WTC11 (cell line): Measurements from ENCODE around the gene DUSP19.

Source experiments
- CREB1 ChIP-seq: sonication (generic); formaldehyde crosslinking; IDR thresholded peaks from 2 replicates; pipeline ENCODE4 v1.8.0; 2023; ENCODE audit warnings: mild to moderate bottlenecking, missing genetic modification reagents
- ETV6 ChIP-seq: sonication (generic); formaldehyde crosslinking; IDR thresholded peaks from 2 replicates; pipeline ENCODE4 v1.8.1; 2022; ENCODE audit warnings: mild to moderate bottlenecking, missing genetic modification reagents
- FOXP1 ChIP-seq: sonication (generic); formaldehyde crosslinking; IDR thresholded peaks from 2 replicates; pipeline ENCODE4 v1.8.0; 2022; ENCODE audit warnings: missing genetic modification reagents, mild to moderate bottlenecking, moderate library complexity, borderline replicate concordance
- NR2C2 ChIP-seq: sonication (generic); formaldehyde crosslinking; IDR thresholded peaks from 2 replicates; pipeline ENCODE4 v1.8.0; 2022; ENCODE audit warnings: mild to moderate bottlenecking, missing genetic modification reagents
- PRRX2 ChIP-seq: fragments of 250-450 bp; sonication (Bioruptor Pico); IDR thresholded peaks from 2 replicates; pipeline ENCODE4 v1.8.0; 2021; ENCODE audit warnings: mild to moderate bottlenecking
- TEAD4 ChIP-seq: sonication (generic); formaldehyde crosslinking; IDR thresholded peaks from 2 replicates; pipeline ENCODE4 v1.8.0; 2022; ENCODE audit warnings: mild to moderate bottlenecking, missing genetic modification reagents
- TP53 ChIP-seq: sonication (generic); formaldehyde crosslinking; IDR thresholded peaks from 2 replicates; pipeline ENCODE4 v1.8.1; 2023; ENCODE audit warnings: mild to moderate bottlenecking, missing genetic modification reagents
- TF ChIP-seq, protein P1 (sequence below): sonication (generic); formaldehyde crosslinking; IDR thresholded peaks from 2 replicates; pipeline ENCODE4 v1.8.1; 2022; ENCODE audit warnings: mild to moderate bottlenecking, missing genetic modification reagents, moderate library complexity, borderline replicate concordance
- TF ChIP-seq, protein P2 (sequence below): sonication (generic); formaldehyde crosslinking; IDR thresholded peaks from 2 replicates; pipeline ENCODE4 v1.8.0; 2023; ENCODE audit warnings: mild to moderate bottlenecking, missing genetic modification reagents
- TF ChIP-seq, protein P3 (sequence below): fragments of 200-600 bp; IDR thresholded peaks from 2 replicates; pipeline ENCODE4 v1.8.0; 2022; ENCODE audit warnings: antibody characterized with exemption
- TF ChIP-seq, protein P4 (sequence below): sonication (generic); formaldehyde crosslinking; IDR thresholded peaks from 2 replicates; pipeline ENCODE4 v1.8.1; 2023; ENCODE audit warnings: mild to moderate bottlenecking, moderate library complexity, missing genetic modification reagents
- TF ChIP-seq, protein P5 (sequence below): sonication (generic); formaldehyde crosslinking; IDR thresholded peaks from 2 replicates; pipeline ENCODE4 v1.8.0; 2022; ENCODE audit warnings: mild to moderate bottlenecking, missing genetic modification reagents

DNA sequence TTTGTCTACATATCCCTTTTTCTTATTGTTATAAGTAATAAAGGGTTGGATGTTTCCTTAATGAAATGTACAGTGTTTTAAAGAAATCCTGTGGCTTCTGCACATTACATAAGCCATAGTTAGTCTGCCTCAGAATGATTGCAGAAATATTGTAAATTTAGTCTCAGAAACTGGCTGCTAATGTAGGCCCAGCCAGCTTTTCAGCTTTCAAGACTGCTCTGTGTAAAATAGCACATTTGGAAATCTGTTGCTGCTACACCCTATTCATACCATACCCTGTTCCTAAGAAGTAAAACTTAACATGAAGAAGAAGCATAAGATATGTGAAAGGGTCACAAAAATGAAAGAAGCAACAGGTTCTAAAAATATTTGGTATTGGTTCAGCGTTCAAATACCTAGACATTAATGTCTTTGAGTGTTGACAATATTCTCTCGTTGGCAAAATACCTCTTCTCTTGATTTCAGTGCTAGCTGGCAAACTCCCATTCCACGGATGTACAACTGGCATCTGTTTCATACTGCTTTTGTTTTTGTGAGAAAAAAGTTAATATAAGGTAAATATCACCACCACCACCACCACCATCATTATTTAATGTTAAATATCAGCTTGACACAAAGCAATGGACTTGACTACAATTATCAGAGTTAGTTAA lies 21.1 kb upstream of the DUSP19 start:
- TF ChIP-seq NR2C2 (no peak), TEAD4 (CRISPR knock-in tag) (no peak), FOXP1 (no peak), CREB1 (CRISPR knock-in tag) (no peak), PRRX2 (CRISPR knock-in tag) (no peak), ETV6 (CRISPR knock-in tag) (no peak), TP53 (no peak)
- TF ChIP-seq, protein P1, sequence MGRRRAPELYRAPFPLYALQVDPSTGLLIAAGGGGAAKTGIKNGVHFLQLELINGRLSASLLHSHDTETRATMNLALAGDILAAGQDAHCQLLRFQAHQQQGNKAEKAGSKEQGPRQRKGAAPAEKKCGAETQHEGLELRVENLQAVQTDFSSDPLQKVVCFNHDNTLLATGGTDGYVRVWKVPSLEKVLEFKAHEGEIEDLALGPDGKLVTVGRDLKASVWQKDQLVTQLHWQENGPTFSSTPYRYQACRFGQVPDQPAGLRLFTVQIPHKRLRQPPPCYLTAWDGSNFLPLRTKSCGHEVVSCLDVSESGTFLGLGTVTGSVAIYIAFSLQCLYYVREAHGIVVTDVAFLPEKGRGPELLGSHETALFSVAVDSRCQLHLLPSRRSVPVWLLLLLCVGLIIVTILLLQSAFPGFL, result no peak
- TF ChIP-seq, protein P2, sequence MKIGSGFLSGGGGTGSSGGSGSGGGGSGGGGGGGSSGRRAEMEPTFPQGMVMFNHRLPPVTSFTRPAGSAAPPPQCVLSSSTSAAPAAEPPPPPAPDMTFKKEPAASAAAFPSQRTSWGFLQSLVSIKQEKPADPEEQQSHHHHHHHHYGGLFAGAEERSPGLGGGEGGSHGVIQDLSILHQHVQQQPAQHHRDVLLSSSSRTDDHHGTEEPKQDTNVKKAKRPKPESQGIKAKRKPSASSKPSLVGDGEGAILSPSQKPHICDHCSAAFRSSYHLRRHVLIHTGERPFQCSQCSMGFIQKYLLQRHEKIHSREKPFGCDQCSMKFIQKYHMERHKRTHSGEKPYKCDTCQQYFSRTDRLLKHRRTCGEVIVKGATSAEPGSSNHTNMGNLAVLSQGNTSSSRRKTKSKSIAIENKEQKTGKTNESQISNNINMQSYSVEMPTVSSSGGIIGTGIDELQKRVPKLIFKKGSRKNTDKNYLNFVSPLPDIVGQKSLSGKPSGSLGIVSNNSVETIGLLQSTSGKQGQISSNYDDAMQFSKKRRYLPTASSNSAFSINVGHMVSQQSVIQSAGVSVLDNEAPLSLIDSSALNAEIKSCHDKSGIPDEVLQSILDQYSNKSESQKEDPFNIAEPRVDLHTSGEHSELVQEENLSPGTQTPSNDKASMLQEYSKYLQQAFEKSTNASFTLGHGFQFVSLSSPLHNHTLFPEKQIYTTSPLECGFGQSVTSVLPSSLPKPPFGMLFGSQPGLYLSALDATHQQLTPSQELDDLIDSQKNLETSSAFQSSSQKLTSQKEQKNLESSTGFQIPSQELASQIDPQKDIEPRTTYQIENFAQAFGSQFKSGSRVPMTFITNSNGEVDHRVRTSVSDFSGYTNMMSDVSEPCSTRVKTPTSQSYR (CRISPR knock-in tag), result no peak
- TF ChIP-seq, protein P3, sequence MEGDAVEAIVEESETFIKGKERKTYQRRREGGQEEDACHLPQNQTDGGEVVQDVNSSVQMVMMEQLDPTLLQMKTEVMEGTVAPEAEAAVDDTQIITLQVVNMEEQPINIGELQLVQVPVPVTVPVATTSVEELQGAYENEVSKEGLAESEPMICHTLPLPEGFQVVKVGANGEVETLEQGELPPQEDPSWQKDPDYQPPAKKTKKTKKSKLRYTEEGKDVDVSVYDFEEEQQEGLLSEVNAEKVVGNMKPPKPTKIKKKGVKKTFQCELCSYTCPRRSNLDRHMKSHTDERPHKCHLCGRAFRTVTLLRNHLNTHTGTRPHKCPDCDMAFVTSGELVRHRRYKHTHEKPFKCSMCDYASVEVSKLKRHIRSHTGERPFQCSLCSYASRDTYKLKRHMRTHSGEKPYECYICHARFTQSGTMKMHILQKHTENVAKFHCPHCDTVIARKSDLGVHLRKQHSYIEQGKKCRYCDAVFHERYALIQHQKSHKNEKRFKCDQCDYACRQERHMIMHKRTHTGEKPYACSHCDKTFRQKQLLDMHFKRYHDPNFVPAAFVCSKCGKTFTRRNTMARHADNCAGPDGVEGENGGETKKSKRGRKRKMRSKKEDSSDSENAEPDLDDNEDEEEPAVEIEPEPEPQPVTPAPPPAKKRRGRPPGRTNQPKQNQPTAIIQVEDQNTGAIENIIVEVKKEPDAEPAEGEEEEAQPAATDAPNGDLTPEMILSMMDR, result no peak
- TF ChIP-seq, protein P4, sequence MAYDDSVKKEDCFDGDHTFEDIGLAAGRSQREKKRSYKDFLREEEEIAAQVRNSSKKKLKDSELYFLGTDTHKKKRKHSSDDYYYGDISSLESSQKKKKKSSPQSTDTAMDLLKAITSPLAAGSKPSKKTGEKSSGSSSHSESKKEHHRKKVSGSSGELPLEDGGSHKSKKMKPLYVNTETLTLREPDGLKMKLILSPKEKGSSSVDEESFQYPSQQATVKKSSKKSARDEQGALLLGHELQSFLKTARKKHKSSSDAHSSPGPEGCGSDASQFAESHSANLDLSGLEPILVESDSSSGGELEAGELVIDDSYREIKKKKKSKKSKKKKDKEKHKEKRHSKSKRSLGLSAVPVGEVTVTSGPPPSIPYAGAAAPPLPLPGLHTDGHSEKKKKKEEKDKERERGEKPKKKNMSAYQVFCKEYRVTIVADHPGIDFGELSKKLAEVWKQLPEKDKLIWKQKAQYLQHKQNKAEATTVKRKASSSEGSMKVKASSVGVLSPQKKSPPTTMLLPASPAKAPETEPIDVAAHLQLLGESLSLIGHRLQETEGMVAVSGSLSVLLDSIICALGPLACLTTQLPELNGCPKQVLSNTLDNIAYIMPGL (CRISPR knock-in tag), result no peak
- TF ChIP-seq, protein P5, sequence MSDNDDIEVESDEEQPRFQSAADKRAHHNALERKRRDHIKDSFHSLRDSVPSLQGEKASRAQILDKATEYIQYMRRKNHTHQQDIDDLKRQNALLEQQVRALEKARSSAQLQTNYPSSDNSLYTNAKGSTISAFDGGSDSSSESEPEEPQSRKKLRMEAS (CRISPR knock-in tag), result no peak
